HUES6 (cell line): Measurements from ENCODE around the gene KRT17.
"Not testable (repeated sequence)": the region's sequence is repeated elsewhere in the genome, so short reads cannot be mapped to it uniquely, and the experiment has no call there.

Experiments used
- H3K27ac ChIP-seq: 2 replicates; pipeline ENCODE4 v1.7.0; 2013; ENCODE audit warnings: low read depth, mild to moderate bottlenecking, low read length, inconsistent platforms
- H3K27me3 ChIP-seq: 2 replicates; pipeline ENCODE4 v1.6.1; 2013; ENCODE audit warnings: low read length; ENCODE audit not compliant: control insufficient read depth, insufficient read depth
- H3K36me3 ChIP-seq: 2 replicates; pipeline ENCODE4 v1.6.1; 2013; ENCODE audit warnings: low read length; ENCODE audit not compliant: control insufficient read depth, insufficient read depth
- H3K4me1 ChIP-seq: 2 replicates; pipeline ENCODE4 v1.6.1; 2013; ENCODE audit warnings: low read length; ENCODE audit not compliant: control insufficient read depth, insufficient read depth
- H3K4me3 ChIP-seq: 2 replicates; pipeline ENCODE4 v1.5.1; 2013; ENCODE audit warnings: low read depth, low read length
- H3K9ac ChIP-seq: one replicate; pipeline ENCODE4 v1.6.1; 2013; ENCODE audit warnings: mild to moderate bottlenecking, low read length
- H3K9me3 ChIP-seq: 2 replicates; pipeline ENCODE4 v1.6.1; 2013; ENCODE audit warnings: low read depth, low read length; ENCODE audit not compliant: control insufficient read depth, insufficient read depth

KRT17 gene

GRCh38 chr17:41584331-41584927, 39.9 kb downstream of the KRT17 start:
- not testable (repeated sequence) for H3K9me3 ChIP-seq, H3K9ac ChIP-seq, H3K36me3 ChIP-seq, H3K4me1 ChIP-seq, H3K4me3 ChIP-seq, H3K27ac ChIP-seq
- H3K27me3 ChIP-seq: peaks cover 10% of the 10 kb centered on the region; the same call in 1 of the 2 replicates

GRCh38 chr17:41583137-41584127, 40.9 kb downstream of the KRT17 start:
- H3K27me3 ChIP-seq: peaks cover 10% of the 10 kb centered on the region; the same call in 1 of the 2 replicates
- no peaks in the 10 kb centered on the region for H3K36me3 ChIP-seq
- no peak overlapping the region for H3K9ac ChIP-seq
- H3K27ac ChIP-seq: no peak overlapping the region
- peaks cover 8% of the 10 kb centered on the region for H3K4me1 ChIP-seq
- no peak overlapping the region for H3K4me3 ChIP-seq
- no peaks in the 10 kb centered on the region for H3K9me3 ChIP-seq

- H3K27me3 ChIP-seq: peaks cover 10% of the 10 kb centered on the region; the same call in 1 of the 2 replicates
- H3K9ac ChIP-seq, H3K9me3 ChIP-seq: not testable (repeated sequence)
These were observed 42.1 kb downstream of the KRT17 start for GRCh38 chr17:41582061-41582968.

GRCh38 chr17:41581366-41582060, 42.9 kb downstream of the KRT17 start:
- Histone ChIP-seq H3K9ac (no peak overlapping the region), H3K27me3 (peaks cover 10% of the 10 kb centered on the region; the same call in 1 of the 2 replicates), H3K27ac (no peak overlapping the region), H3K4me1 (peaks cover 8% of the 10 kb centered on the region), H3K4me3 (no peak overlapping the region), H3K9me3 (no peaks in the 10 kb centered on the region), H3K36me3 (no peaks in the 10 kb centered on the region)

More at GRCh38 chr17:41582061-41582968, 42.1 kb downstream of the KRT17 start:
- not testable (repeated sequence) for H3K4me1 ChIP-seq, H3K36me3 ChIP-seq, H3K27ac ChIP-seq, H3K4me3 ChIP-seq

GRCh38 chr17:41580687-41581365, 43.5 kb downstream of the KRT17 start:
- Histone ChIP-seq H3K36me3 (no peaks in the 10 kb centered on the region), H3K27me3 (peaks cover 10% of the 10 kb centered on the region; the same call in 1 of the 2 replicates), H3K9ac (no peak overlapping the region), H3K27ac (no peak overlapping the region), H3K4me1 (peaks cover 8% of the 10 kb centered on the region), H3K9me3 (no peaks in the 10 kb centered on the region), H3K4me3 (no peak overlapping the region)

GRCh38 chr17:41580244-41580575, 44.2 kb downstream of the KRT17 start:
- no peak overlapping the region for H3K27ac ChIP-seq
- H3K36me3 ChIP-seq: no peaks in the 10 kb centered on the region
- H3K4me1 ChIP-seq: peaks cover 8% of the 10 kb centered on the region
- no peak overlapping the region for H3K4me3 ChIP-seq
- H3K27me3 ChIP-seq: peaks cover 10% of the 10 kb centered on the region; the same call in 1 of the 2 replicates
- H3K9me3 ChIP-seq: no peaks in the 10 kb centered on the region
- no peak overlapping the region for H3K9ac ChIP-seq

GRCh38 chr17:41579484-41580243, 44.7 kb downstream of the KRT17 start:
- Histone ChIP-seq H3K4me1 (peaks cover 8% of the 10 kb centered on the region), H3K9ac (no peak overlapping the region), H3K4me3 (no peak overlapping the region), H3K27me3 (peaks cover 10% of the 10 kb centered on the region; the same call in 1 of the 2 replicates), H3K36me3 (no peaks in the 10 kb centered on the region), H3K27ac (no peak overlapping the region), H3K9me3 (no peaks in the 10 kb centered on the region)

GRCh38 chr17:41578971-41579370, 45.4 kb downstream of the KRT17 start:
- Histone ChIP-seq H3K27me3 (peaks cover 10% of the 10 kb centered on the region; the same call in 1 of the 2 replicates), H3K4me1 (peaks cover 8% of the 10 kb centered on the region), H3K4me3 (no peak overlapping the region), H3K36me3 (no peaks in the 10 kb centered on the region), H3K9me3 (no peaks in the 10 kb centered on the region), H3K9ac (no peak overlapping the region), H3K27ac (no peak overlapping the region)

- no peak overlapping the region for H3K27ac ChIP-seq
- H3K9ac ChIP-seq: no peak overlapping the region
- peaks cover 8% of the 10 kb centered on the region for H3K4me1 ChIP-seq
- no peak overlapping the region for H3K4me3 ChIP-seq
- H3K27me3 ChIP-seq: peaks cover 10% of the 10 kb centered on the region; the same call in 1 of the 2 replicates
- no peaks in the 10 kb centered on the region for H3K36me3 ChIP-seq
- no peaks in the 10 kb centered on the region for H3K9me3 ChIP-seq
These were observed 45.8 kb downstream of the KRT17 start for GRCh38 chr17:41578538-41578937.
